Stimulated activated naive CD8-positive, alpha-beta T cell treated with anti-CD3 and anti-CD28 coated beads, Interleukin-15, Interleukin-2, amounts not matched to agents 100 U/mL and 50 U/mL, for 24 hours (primary cell): ENCODE results near the gene UFD1.
A peak's percentile ranks its signal among the peaks of the same experiment; 100 is the strongest.
"Not testable (repeated sequence)": the region's sequence is repeated elsewhere in the genome, so short reads cannot be mapped to it uniquely, and the experiment has no call there.

ENCODE experiments used
- ATAC-seq: fragments of 150-1000 bp; cut with Tn5 transposase; one replicate; pipeline ENCODE4 v1.10.0; 2021
- DNase-seq: peaks from one replicate; pipeline ENCODE4 v3.0.0; 2021

UFD1 gene

DNA sequence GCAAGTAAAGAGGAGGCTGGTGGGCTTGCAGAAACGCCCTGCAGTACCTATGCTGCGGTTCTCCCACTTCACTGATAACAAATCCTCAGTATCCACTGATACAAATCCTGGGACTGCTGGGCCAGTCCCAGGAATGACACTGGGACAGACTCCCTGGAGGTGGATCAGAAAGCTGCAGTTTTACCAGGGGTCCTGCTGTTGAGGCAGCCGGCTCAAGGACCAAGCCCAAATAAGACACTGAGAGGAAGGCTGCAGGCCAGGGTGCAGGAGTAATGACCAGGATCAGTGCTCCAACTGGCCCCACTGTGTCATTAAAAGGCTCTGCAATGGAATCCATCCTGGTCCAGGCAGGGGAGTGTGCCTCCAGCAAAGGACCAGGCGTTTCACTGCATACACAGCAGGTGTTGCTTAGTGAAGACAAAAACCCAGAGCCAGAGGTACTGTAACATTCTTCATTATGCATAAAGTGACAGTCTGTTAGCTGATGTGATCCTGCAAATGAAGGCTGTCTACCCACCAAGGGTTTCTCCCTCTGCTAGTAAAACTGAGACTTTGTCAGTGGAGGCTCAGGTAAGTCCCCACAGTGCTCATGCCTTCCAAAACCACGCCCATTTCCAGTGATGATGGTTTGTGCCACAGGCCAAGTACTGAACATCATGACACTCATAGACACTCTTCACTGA is 30.1 kb downstream of the UFD1 start:
- peak; percentile 47 for DNase-seq
- peak; percentile 62 for ATAC-seq

GRCh38 chr22:19448076-19448607 is 30.9 kb downstream of the UFD1 start:
- DNase-seq (peak; percentile 27), ATAC-seq (peak; percentile 17)

DNA sequence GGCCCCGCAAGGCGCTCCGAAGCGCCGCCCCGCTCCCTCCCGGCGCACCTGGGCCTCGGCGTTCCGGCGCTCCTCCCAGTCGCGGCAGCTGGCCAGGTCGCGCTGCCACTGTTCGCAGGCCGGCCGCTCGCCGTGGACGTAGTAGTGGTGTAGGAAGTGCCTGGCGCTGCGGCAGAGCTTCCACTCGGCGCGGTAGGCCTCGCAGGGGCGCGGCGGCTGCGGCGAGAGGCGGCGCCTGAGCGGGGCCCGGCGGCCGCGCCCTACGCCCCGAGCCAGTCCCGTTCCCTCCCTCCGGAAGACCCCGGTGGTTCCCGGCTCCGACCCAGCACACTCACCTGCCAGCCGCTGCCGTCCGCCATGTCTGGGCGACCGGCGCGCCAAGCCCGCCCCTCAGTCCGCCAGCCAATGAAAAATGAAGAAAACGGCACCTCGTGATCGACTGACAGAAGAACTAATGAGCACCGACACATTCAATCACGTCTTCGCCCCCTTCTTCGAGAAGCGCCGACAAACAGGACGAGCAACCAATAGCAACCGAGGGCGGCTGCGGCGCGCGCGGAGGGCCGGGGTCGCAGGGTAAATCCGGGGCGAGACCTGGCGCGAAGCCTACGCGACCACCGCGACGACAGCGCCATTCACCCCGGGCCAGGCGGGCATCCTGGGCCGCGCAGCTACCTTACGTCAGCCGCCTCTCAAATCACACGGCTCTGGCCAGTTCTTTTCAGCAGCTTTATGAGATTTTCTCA is 31.5 kb downstream of the UFD1 start, which contains the start of gene C22orf39:
Gene C22orf39 (minus strand): TSS at position 382 of the 746 bp plus-strand sequence. CDS start 23 bp downstream, at position 359.
- ATAC-seq (peak; percentile 91), DNase-seq (peak; percentile 84)

DNA sequence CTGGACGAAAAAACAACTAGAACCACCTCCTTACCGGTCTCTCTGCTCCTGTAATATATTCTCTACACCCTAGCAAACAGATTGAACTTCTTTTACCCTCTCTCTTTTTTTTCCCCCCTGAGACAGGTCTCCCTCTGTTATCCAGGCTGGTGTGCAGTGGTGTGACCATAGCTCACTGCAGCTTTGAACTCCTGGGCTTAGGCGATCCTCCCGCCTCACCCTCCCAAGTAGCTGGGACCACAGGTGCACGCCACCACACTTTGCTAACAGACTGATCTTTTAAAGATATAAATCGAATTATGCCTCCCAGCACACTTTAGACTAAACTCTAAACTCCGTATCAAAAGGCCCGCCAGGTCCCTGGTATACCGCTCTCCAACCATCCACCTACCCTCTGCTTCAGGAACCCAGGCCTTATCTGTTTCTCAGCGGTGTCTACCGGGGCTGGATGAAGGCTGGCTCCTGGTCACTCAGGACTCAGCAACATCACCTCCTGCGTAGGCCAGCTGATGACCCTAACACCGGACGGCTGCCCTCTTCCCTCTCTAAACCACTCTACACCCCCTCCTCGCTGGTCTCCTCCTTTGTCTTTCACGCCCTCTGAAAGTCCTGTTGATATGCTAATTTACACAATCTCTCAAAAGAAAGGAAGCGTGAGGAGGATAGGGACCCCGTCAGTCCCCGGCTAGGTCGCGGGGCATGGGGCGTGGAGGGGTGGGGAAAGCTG is 32.2 kb downstream of the UFD1 start:
- no peak for ATAC-seq
- no peak for DNase-seq

DNA sequence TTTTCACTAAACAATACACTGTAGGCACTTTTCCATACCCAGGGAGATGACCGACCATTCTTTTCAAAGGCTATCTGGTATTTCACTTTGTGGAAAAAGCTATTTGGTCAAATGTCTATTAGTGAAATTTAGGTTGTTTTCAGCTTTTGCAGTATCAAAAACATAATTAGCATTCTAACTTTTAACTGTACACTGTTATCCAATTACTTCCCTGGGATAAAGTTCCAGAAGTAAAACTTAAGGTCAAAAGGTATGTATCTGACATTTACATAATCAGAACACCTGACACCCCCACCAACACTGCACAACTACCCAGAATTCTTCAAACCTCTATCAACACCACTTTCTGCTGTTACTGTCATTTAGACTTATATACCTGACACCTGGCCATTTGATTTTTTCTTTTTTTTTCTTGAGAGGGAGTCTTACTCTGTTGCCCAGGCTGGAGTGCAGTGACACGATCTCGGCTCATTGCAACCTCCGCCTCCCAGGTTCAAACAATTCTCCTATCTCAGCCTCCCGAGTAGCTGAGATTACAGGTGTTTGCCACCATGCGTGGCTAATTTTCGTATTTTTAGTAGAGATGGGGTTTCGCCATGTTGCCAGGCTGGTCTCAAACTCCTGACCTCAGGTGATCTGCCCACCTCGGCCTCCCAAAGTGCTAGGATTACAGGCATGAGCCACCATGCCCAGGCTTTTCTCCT is 33.6 kb downstream of the UFD1 start:
- not testable (repeated sequence) for ATAC-seq, DNase-seq

GRCh38 chr22:19443544-19444211 is 35.3 kb downstream of the UFD1 start:
- no peak for DNase-seq
- ATAC-seq = no peak

DNA sequence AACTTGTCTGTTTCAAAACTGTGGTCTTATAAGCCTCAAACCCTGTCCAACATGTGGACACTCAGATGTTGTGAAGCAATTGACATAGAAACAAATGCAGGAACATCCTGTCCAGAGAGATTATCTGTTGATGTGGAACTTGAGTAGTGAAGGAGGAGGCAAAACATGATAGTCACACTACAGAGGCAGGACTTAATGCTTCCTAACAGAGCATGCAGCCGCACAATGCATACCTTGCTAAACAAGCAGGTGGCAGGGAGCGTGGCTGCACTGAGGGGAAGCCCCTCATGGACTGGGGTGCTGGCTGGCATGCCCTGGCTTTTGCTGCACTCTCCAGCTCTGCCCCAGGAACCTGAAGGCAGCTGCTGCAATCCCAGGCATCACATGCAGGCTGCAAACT is 36.8 kb downstream of the UFD1 start:
- DNase-seq = no peak

DNA sequence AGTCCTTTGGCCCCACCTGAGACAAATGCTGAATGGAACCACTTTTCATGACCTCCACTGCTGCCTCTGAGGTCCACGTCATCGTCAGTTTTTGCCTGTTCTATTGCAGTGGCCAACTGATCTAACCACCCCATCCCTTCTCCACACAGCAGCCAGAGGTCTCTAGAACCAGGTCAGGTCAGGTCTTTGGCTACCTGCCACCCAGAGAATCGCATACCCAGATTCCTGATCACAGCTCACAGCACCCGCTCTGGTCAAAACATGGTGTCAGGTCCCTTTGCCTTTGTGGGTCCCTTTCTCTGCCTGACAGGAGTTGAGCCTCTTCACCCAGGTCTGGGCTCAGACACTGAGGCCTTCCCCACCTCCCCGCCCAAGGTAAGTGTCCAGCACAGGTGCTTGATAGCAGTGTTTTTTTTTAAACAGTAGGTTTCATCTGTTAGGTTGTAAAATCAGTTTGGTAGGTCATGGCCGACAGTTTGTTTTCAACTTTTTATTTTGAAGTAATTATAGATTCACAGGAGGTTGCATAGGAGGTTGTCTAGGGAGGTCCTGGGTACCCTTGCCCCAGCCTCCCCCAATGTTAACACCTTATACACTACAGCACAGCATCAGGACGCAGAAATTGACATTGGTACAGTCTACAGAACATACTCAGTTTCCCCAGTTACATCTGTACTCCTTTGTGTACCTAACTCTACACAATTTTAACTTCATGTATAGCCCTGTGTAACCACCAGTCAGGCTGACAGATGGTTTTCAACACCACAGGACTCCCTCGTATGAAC is 38.4 kb downstream of the UFD1 start:
- no peak for ATAC-seq

More for the DNA sequence above, 36.8 kb downstream of the UFD1 start:
- ATAC-seq = no peak

GRCh38 chr22:19438298-19438697 is 40.7 kb downstream of the UFD1 start:
- DNase-seq (no peak), ATAC-seq (no peak)

More for the DNA sequence above, 38.4 kb downstream of the UFD1 start:
- no peak for DNase-seq

DNA sequence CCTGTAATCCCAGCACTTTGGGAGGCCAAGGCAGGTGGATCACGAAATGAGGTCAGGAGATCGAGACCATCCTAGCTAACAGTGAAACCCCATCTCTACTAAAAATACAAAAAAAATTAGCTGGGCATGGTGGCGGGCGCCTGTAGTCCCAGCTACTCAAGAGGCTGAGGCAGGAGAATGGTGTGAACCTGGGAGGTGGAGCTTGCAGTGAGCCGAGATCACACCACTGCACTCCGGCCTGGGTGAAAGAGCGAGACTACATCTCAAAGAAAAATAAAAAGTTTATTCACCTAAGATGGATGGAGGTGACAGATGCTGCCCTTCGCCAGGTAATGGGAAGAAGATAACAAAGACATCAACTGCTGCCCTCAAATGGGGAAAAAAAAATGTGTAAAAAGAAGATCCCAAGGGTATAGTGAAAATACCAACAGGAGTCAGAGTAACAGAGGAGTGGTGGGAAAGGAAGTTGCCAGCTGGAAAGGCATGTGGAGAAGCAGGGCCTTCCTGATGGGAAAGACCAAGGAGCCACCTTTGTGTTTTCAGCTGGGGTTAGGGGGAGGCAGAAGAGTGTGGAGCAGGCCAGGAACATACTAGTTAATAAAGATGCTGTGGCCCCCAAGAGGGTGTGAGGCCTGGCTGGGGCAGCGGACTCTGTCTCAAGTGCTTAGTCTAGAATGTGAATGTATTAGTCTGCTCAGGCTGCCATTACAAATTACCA is 42.4 kb downstream of the UFD1 start:
- not testable (repeated sequence) for ATAC-seq, DNase-seq

GRCh38 chr22:19434829-19435580 is 44.0 kb downstream of the UFD1 start:
- DNase-seq (no peak), ATAC-seq (no peak)

- ATAC-seq = no peak
- DNase-seq = no peak
Observed at GRCh38 chr22:19434401-19434800, 44.6 kb downstream of the UFD1 start.

DNA sequence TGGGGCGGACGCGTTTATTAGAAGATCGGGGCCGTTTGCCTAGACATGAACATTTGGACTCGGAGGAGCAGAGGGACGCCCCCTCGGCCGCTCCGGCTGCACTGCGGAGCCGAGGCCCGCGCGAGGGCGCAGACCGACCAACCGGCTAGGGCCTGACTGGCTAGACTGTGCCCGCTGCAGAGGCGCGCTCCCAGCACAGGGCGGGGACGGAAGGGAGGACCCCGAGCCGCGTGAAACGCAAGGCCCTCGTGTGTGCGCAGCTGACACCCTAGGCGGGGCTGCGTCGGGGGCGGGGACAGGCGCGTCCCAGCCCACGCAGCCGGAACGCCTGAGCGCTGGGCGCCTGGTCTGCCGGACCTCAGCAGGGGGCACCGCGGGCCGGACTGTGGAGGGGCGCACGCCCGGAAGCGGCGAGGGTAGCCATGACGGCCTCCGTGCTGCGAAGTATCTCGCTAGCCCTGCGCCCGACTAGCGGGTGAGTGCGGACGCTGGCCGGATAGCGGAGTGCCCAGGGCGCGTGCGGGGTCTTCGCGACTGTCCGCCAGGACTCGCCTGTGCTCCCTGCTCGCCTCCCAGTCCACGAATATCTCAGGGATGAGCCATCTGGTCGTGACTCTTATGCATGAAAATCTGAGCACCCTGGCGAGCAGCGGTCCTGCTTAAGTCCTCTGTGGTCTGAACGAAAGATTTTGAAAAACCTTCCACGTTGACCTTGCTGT is 46.7 kb downstream of the UFD1 start, which contains the start of gene MRPL40:
Gene MRPL40 (plus strand): TSS at position 413 of the 719 bp plus-strand sequence. CDS start 10 bp downstream, at position 423.
- ATAC-seq (peak; percentile 93), DNase-seq (peak; percentile 95)

DNA sequence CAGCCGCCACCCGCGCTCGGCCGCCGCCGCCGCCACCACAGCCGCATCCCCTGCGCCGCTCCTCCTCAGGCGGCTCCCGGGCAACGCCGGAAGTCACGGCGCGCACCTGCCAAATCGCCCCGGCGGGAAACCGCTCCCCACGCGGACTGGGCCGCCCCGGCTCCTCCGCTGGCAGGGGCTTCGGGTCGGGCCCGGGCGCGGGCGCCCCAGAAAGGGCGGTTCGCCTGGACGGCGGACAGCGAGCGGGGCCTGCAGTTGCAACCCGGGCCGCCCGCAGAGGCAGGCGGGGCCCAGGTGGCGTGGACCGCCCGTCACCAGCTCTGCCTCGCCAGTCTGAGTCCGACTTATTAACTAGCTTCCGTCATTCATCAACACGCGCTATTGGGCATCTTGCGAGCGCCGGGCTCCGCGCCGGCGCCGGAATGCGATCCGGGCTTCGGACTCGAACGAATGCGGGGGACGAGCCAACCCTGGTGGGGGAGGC is 47.3 kb downstream of the UFD1 start, which contains the start of gene HIRA:
Gene HIRA (minus strand): TSS at position 85 of the 484 bp plus-strand sequence. CDS start 257 bp downstream, outside the sequence.
- ATAC-seq (peak; percentile 60), DNase-seq (peak; percentile 91)

DNA sequence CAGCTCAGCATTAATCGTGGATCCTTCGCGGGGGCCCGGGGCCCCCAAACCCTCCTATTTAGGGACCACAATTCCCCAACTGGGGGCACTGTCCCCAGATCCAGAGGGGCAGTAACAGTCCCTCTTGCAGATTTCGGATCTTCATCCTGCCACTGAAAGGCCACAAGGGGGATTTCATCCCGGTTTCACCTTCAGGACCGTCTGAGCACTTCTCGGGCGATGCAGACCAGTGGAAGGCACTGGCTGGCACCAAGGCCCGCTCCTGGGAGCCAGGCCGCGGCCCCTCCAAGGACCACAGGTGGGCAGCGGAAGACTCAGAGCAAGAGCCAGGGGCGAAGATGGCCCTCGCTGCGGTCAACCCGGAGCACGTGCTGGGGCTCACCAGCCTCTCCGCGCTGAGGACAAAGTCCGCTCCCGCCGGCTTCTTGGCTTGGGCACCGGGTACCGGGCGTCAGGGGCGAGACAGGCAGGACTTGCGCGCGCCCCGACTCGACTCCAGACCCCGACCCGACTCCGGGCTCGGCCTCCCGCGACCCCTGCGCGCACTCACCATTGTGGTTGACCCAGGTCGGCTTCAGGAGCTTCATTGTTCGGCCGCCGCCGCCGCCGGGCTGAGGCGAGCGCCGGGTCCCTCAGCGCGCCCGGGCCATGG is 48.0 kb downstream of the UFD1 start:
- no peak for ATAC-seq
- DNase-seq = peak; percentile 51

- DNase-seq (peak; percentile 50), ATAC-seq (no peak)
Observed at GRCh38 chr22:19429950-19430889, 48.8 kb downstream of the UFD1 start.
